Articular chondrocyte of knee joint (primary cell): Measurements from ENCODE around the gene CAP2. TPM values are rescaled to one million over a fixed set of nuclear protein-coding genes. Genes with fewer than 3 reads are reported as not detected.

Experiments used
- small RNA-seq: library from RNA; depleted of rRNA; stranded (forward); fragments of <200 nt; gene quantifications from one replicate; pipeline ENCODE3, GENCODE V24; 2012
- total RNA-seq: library from RNA; depleted of rRNA; stranded (reverse); fragments of >200 nt; gene quantifications from 2 replicates; pipeline ENCODE4 v1.2.3, GENCODE V29; 2012

The CAP2 gene
- total RNA-seq, result 18.5 and 23.0 TPM in 2 replicates

GRCh38 chr6:17392978-17393891 is at the start of gene CAP2:
CAP2 (plus strand) TSS chr6:17393595; CDS start chr6:17421556, 27,961 bp downstream.

GRCh38 chr6:17599877-17600526 is 206.6 kb downstream of the CAP2 start, which contains the start of gene FAM8A1:
FAM8A1 (plus strand) TSS chr6:17600302; CDS start chr6:17600410, 108 bp downstream.

Small RNA genes lying within 50 kb of the gene (small RNA-seq; reads per million reads assigned to genes)
- not detected for gene SUMO2P13

Other genes with a start within 250 kb of the CAP2 start
- gene RBM24, start 112.2 kb upstream of the CAP2 start, total RNA-seq, result 0.39 and 1.3 TPM in 2 replicates
- 43.7 and 50.0 TPM in 2 replicates for gene FAM8A1, start 206.7 kb downstream of the CAP2 start, total RNA-seq